NCI-H1694 treated with DMSO at 0.1 percent for 48 hours (cell line): ENCODE measurements around the gene ASGR2.
"Not testable (repeated sequence)": the region's sequence is repeated elsewhere in the genome, so short reads cannot be mapped to it uniquely, and the experiment has no call there.

Experiments used
- DNase-seq: peaks from one replicate; lab custom pipeline; 2025; lab: John Stamatoyannopoulos, UW

The ASGR2 gene

GRCh38 chr17:7098802-7099459 is 15.7 kb downstream of the ASGR2 start:
- no peak for DNase-seq

GRCh38 chr17:7097940-7098339 is 16.7 kb downstream of the ASGR2 start:
- no peak for DNase-seq

GRCh38 chr17:7095625-7096024 is 19.0 kb downstream of the ASGR2 start:
- DNase-seq = no peak

GRCh38 chr17:7094652-7095019 is 20.0 kb downstream of the ASGR2 start:
- no peak for DNase-seq

- DNase-seq = not testable (repeated sequence)
These were observed 23.2 kb downstream of the ASGR2 start for GRCh38 chr17:7091311-7092005.

GRCh38 chr17:7089570-7089969 is 25.1 kb downstream of the ASGR2 start:
- DNase-seq = not testable (repeated sequence)

GRCh38 chr17:7088442-7088841 is 26.2 kb downstream of the ASGR2 start:
- not testable (repeated sequence) for DNase-seq

- no peak for DNase-seq
These were observed 30.5 kb downstream of the ASGR2 start for GRCh38 chr17:7084088-7084487.

- DNase-seq = no peak
These were observed 31.0 kb downstream of the ASGR2 start for GRCh38 chr17:7083592-7083991.

GRCh38 chr17:7081341-7082062 is 33.1 kb downstream of the ASGR2 start:
- no peak for DNase-seq

- no peak for DNase-seq
These were observed 34.1 kb downstream of the ASGR2 start for GRCh38 chr17:7080456-7081041.

- DNase-seq = no peak
These were observed 34.8 kb downstream of the ASGR2 start, which contains the start of gene CLEC10A for GRCh38 chr17:7079581-7080455. TSS of gene CLEC10A (minus strand) at chr17:7080251. CDS start at chr17:7078812, 1,439 bp downstream.

GRCh38 chr17:7078711-7079110 is 35.9 kb downstream of the ASGR2 start:
- no peak for DNase-seq

GRCh38 chr17:7077911-7078546 is 36.6 kb downstream of the ASGR2 start:
- no peak for DNase-seq

- DNase-seq = no peak
These were observed 39.7 kb downstream of the ASGR2 start for GRCh38 chr17:7074931-7075330.

- DNase-seq = no peak
These were observed 42.2 kb downstream of the ASGR2 start for GRCh38 chr17:7072406-7072805.

- no peak for DNase-seq
These were observed 43.9 kb downstream of the ASGR2 start for GRCh38 chr17:7070712-7071111.

GRCh38 chr17:7068268-7068667 is 46.4 kb downstream of the ASGR2 start:
- DNase-seq = no peak

GRCh38 chr17:7067198-7067597 is 47.4 kb downstream of the ASGR2 start:
- DNase-seq = no peak

GRCh38 chr17:7064261-7064660 is 50.4 kb downstream of the ASGR2 start:
- no peak for DNase-seq

- DNase-seq = no peak
These were observed 51.0 kb downstream of the ASGR2 start for GRCh38 chr17:7063518-7064094.
